Natural killer cell treated with Interleukin-12 subunit alpha and Interleukin-12 subunit beta and Interleukin-15 and Interleukin-18, amount 100 ng/mL, for 72 hours (primary cell): Measurements from ENCODE around the gene AKAP1. TPM values are rescaled to one million over a fixed set of nuclear protein-coding genes. Genes with fewer than 3 reads are reported as not detected.

Source experiments
- ATAC-seq, 2 donors: fragments of 150-1000 bp; cut with Tn5 transposase in 1 of 2; sonication (Bioruptor Pico), chemical (Tn5 transposase) in 1 of 2; 2 replicates each; pipeline ENCODE4 v1.10.0; 2021
- DNase-seq: peaks from one replicate; pipeline ENCODE4 v3.0.0; 2022; ENCODE audit warnings: low spot score
- H3K27ac Mint-ChIP-seq, 2 donors: 1 replicate in 1 of 2; 2 replicates in 1 of 2; pipeline ENCODE4 v1.8.0; 2022; ENCODE audit warnings: mixed read lengths in 2 of 2, mild to moderate bottlenecking in 1 of 2, moderate library complexity in 1 of 2
- H3K27me3 Mint-ChIP-seq, 2 donors: 1 replicate in 1 of 2; 2 replicates in 1 of 2; pipeline ENCODE4 v1.8.0; 2022; ENCODE audit warnings: mixed read lengths in 2 of 2
- H3K36me3 Mint-ChIP-seq: one replicate; pipeline ENCODE4 v1.8.0; 2022; ENCODE audit warnings: mixed read lengths
- H3K4me1 Mint-ChIP-seq, 2 donors: 1 replicate in 1 of 2; 2 replicates in 1 of 2; pipeline ENCODE4 v1.8.0; 2022; ENCODE audit warnings: low read depth in 2 of 2, mixed read lengths in 2 of 2, mild to moderate bottlenecking in 1 of 2
- H3K4me3 Mint-ChIP-seq: one replicate; pipeline ENCODE4 v1.8.0; 2022; ENCODE audit warnings: mixed read lengths
- H3K9me3 Mint-ChIP-seq: 2 replicates; pipeline ENCODE4 v1.8.0; 2022; ENCODE audit warnings: mixed read lengths
- total RNA-seq, 2 donors: library from RNA; stranded (reverse); gene quantifications; one replicate each; pipeline ENCODE4 v1.2.3, GENCODE V29; 2022

AKAP1 gene
- total RNA-seq, 2 donors from 2014 or later: 25.3 to 69.9 TPM

- Mint-ChIP-seq H3K27me3 (no peaks in the 10 kb centered on the region), H3K4me3 (no peak overlapping the region), H3K4me1 (peaks cover 2 to 5% of the 10 kb centered on the region in 2 donors), H3K9me3 (no peaks in the 10 kb centered on the region), H3K36me3 (no peaks in the 10 kb centered on the region), H3K27ac (no peak overlapping the region)
- DNase-seq (no peak), ATAC-seq (no peak)
Observed at GRCh38 chr17:57104461-57105175, 19.6 kb downstream of the AKAP1 start.

- DNase-seq (no peak), ATAC-seq (no peak)
- Mint-ChIP-seq H3K36me3 (no peaks in the 10 kb centered on the region), H3K27ac (no peak overlapping the region), H3K9me3 (no peaks in the 10 kb centered on the region), H3K27me3 (no peaks in the 10 kb centered on the region), H3K4me1 (peaks cover 2 to 5% of the 10 kb centered on the region in 2 donors), H3K4me3 (no peak overlapping the region)
Observed at GRCh38 chr17:57105591-57105990, 20.5 kb downstream of the AKAP1 start.

- H3K4me1 Mint-ChIP-seq: peaks cover 2 to 5% of the 10 kb centered on the region in 2 donors
- no peaks in the 10 kb centered on the region for H3K9me3 Mint-ChIP-seq
- DNase-seq: no peak
- ATAC-seq: peak in 1 of 2 donors; percentile 26
- no peak overlapping the region for H3K4me3 Mint-ChIP-seq
- no peak overlapping the region for H3K27ac Mint-ChIP-seq
- H3K36me3 Mint-ChIP-seq: no peaks in the 10 kb centered on the region
- H3K27me3 Mint-ChIP-seq: no peaks in the 10 kb centered on the region
Observed at GRCh38 chr17:57106107-57106835, 21.2 kb downstream of the AKAP1 start.

- ATAC-seq (no peak), DNase-seq (no peak)
- no peaks in the 10 kb centered on the region for H3K36me3 Mint-ChIP-seq
- H3K4me3 Mint-ChIP-seq: no peak overlapping the region
- no peaks in the 10 kb centered on the region for H3K9me3 Mint-ChIP-seq
- H3K27me3 Mint-ChIP-seq: no peaks in the 10 kb centered on the region
- H3K27ac Mint-ChIP-seq: no peak overlapping the region
- H3K4me1 Mint-ChIP-seq: peaks cover 0 to 3% of the 10 kb centered on the region in 2 donors
Observed at GRCh38 chr17:57106836-57107497, 21.9 kb downstream of the AKAP1 start.

GRCh38 chr17:57107498-57108101 is 22.6 kb downstream of the AKAP1 start:
- Mint-ChIP-seq H3K27me3 (no peaks in the 10 kb centered on the region), H3K36me3 (no peaks in the 10 kb centered on the region), H3K4me3 (no peak overlapping the region), H3K4me1 (no peaks in the 10 kb centered on the region), H3K9me3 (no peaks in the 10 kb centered on the region), H3K27ac (no peak overlapping the region)
- no peak for ATAC-seq
- DNase-seq: no peak

GRCh38 chr17:57108671-57109392 is 23.8 kb downstream of the AKAP1 start:
- Mint-ChIP-seq H3K9me3 (no peaks in the 10 kb centered on the region), H3K27ac (no peak overlapping the region), H3K4me3 (no peak overlapping the region), H3K4me1 (no peaks in the 10 kb centered on the region), H3K36me3 (no peaks in the 10 kb centered on the region), H3K27me3 (no peaks in the 10 kb centered on the region)
- no peak for DNase-seq
- no peak for ATAC-seq

- DNase-seq: no peak
- Mint-ChIP-seq H3K27ac (no peak overlapping the region), H3K4me3 (no peak overlapping the region)
Observed at GRCh38 chr17:57109393-57110151, 24.5 kb downstream of the AKAP1 start.

GRCh38 chr17:57110152-57110542 is 25.1 kb downstream of the AKAP1 start:
- H3K9me3 Mint-ChIP-seq: no peaks in the 10 kb centered on the region
- no peak overlapping the region for H3K4me3 Mint-ChIP-seq
- H3K36me3 Mint-ChIP-seq: no peaks in the 10 kb centered on the region
- DNase-seq: no peak
- H3K4me1 Mint-ChIP-seq: no peaks in the 10 kb centered on the region
- H3K27ac Mint-ChIP-seq: no peak overlapping the region
- no peak for ATAC-seq
- H3K27me3 Mint-ChIP-seq: no peaks in the 10 kb centered on the region

More at GRCh38 chr17:57109393-57110151, 24.5 kb downstream of the AKAP1 start:
- Mint-ChIP-seq H3K27me3 (no peaks in the 10 kb centered on the region), H3K9me3 (no peaks in the 10 kb centered on the region), H3K4me1 (no peaks in the 10 kb centered on the region), H3K36me3 (no peaks in the 10 kb centered on the region)
- no peak for ATAC-seq

GRCh38 chr17:57110579-57111325 is 25.7 kb downstream of the AKAP1 start:
- Mint-ChIP-seq H3K27me3 (no peaks in the 10 kb centered on the region), H3K36me3 (no peaks in the 10 kb centered on the region), H3K4me3 (no peak overlapping the region), H3K4me1 (no peaks in the 10 kb centered on the region), H3K9me3 (no peaks in the 10 kb centered on the region), H3K27ac (no peak overlapping the region)
- DNase-seq (no peak), ATAC-seq (no peak)

GRCh38 chr17:57111386-57111785 is 26.3 kb downstream of the AKAP1 start:
- Mint-ChIP-seq H3K9me3 (no peaks in the 10 kb centered on the region), H3K27me3 (no peaks in the 10 kb centered on the region), H3K36me3 (no peaks in the 10 kb centered on the region), H3K4me3 (no peak overlapping the region), H3K27ac (no peak overlapping the region), H3K4me1 (no peaks in the 10 kb centered on the region)
- ATAC-seq (no peak), DNase-seq (no peak)

GRCh38 chr17:57113011-57113410 is 28.0 kb downstream of the AKAP1 start:
- H3K4me3 Mint-ChIP-seq: no peak overlapping the region

GRCh38 chr17:57113656-57114055 is 28.6 kb downstream of the AKAP1 start:
- Mint-ChIP-seq H3K4me1 (no peaks in the 10 kb centered on the region), H3K27ac (no peak overlapping the region), H3K36me3 (peaks cover 8% of the 10 kb centered on the region), H3K4me3 (no peak overlapping the region), H3K27me3 (no peaks in the 10 kb centered on the region), H3K9me3 (no peaks in the 10 kb centered on the region)
- DNase-seq (peak; percentile 6), ATAC-seq (no peak)

More at GRCh38 chr17:57113011-57113410, 28.0 kb downstream of the AKAP1 start:
- no peak overlapping the region for H3K27ac Mint-ChIP-seq
- ATAC-seq (no peak), DNase-seq (no peak)
- no peaks in the 10 kb centered on the region for H3K27me3 Mint-ChIP-seq
- peaks cover 6% of the 10 kb centered on the region for H3K36me3 Mint-ChIP-seq
- no peaks in the 10 kb centered on the region for H3K9me3 Mint-ChIP-seq
- H3K4me1 Mint-ChIP-seq: no peaks in the 10 kb centered on the region
